HepG2 (cell line): ENCODE results near the gene POLR3H. TPM values are rescaled to one million over a fixed set of nuclear protein-coding genes. Genes with fewer than 3 reads are reported as not detected.

Source experiments
- AGO1 ChIP-seq: fragments of 200-400 bp; formaldehyde crosslinking; IDR thresholded peaks from 2 replicates; pipeline ENCODE4 v1.6.1; 2017; ENCODE audit warnings: mild to moderate bottlenecking, low read depth, low read length, moderate library complexity; ENCODE audit not compliant: poor library complexity, severe bottlenecking
- AGO2 ChIP-seq: fragments of 200-400 bp; formaldehyde crosslinking; optimal IDR thresholded peaks from 2 replicates; pipeline ENCODE3; 2017; ENCODE audit warnings: mild to moderate bottlenecking, low read depth, low read length, moderate library complexity
- DNMT3B ChIP-seq: conservative IDR thresholded peaks from 2 replicates; pipeline ENCODE4 v1.6.1; 2016; ENCODE audit warnings: missing biosample characterization, control low read depth
- MED8 ChIP-seq: sonication (generic); formaldehyde crosslinking; IDR thresholded peaks from 2 replicates; pipeline ENCODE4 v1.8.1; 2023; ENCODE audit warnings: mild to moderate bottlenecking, missing genetic modification reagents; ENCODE audit not compliant: insufficient replicate concordance
- NFKB2 ChIP-seq: sonication (generic); formaldehyde crosslinking; IDR thresholded peaks from 2 replicates; pipeline ENCODE4 v1.4.0; 2020; ENCODE audit warnings: missing genetic modification reagents, borderline replicate concordance
- POLR2A ChIP-seq, 2 experiments: IDR thresholded peaks; 2 replicates each; pipeline ENCODE4 v1.6.1; 2011; ENCODE audit warnings: low read depth in 2 of 2, low read length in 2 of 2, mild to moderate bottlenecking in 1 of 2, moderate library complexity in 1 of 2; ENCODE audit not compliant: insufficient read depth in 1 of 2
- REXO4 ChIP-seq: sonication (generic); formaldehyde crosslinking; IDR thresholded peaks from 2 replicates; pipeline ENCODE4 v1.8.0; 2022; ENCODE audit warnings: missing genetic modification reagents, mild to moderate bottlenecking, borderline replicate concordance
- SMARCE1 ChIP-seq: fragments of 450-650 bp; IDR thresholded peaks from 2 replicates; pipeline ENCODE4 v1.6.1; 2017; ENCODE audit warnings: borderline replicate concordance
- TARDBP ChIP-seq: sonication (generic); formaldehyde crosslinking; IDR thresholded peaks from 2 replicates; pipeline ENCODE4 v1.8.0; 2022; ENCODE audit warnings: mild to moderate bottlenecking, missing genetic modification reagents
- TCF7 ChIP-seq: sonication (generic); IDR thresholded peaks from 2 replicates; pipeline ENCODE4 v1.6.1; 2016; ENCODE audit warnings: antibody characterized with exemption, low read depth
- ZFP37 ChIP-seq: sonication (generic); formaldehyde crosslinking; IDR thresholded peaks from 2 replicates; pipeline ENCODE4 v1.4.0; 2020; ENCODE audit warnings: missing genetic modification reagents, borderline replicate concordance
- ZFP62 ChIP-seq: sonication (generic); formaldehyde crosslinking; IDR thresholded peaks from 2 replicates; pipeline ENCODE4 v1.4.0; 2020; ENCODE audit warnings: missing genetic modification reagents
- ZNF264 ChIP-seq: sonication (generic); formaldehyde crosslinking; IDR thresholded peaks from 2 replicates; pipeline ENCODE4 v1.4.0; 2020; ENCODE audit warnings: missing genetic modification reagents
- ZNF292 ChIP-seq: sonication (generic); formaldehyde crosslinking; IDR thresholded peaks from 2 replicates; pipeline ENCODE4 v1.8.1; 2022; ENCODE audit warnings: mild to moderate bottlenecking, low read depth, missing genetic modification reagents, borderline replicate concordance
- ZNF329 ChIP-seq: sonication (generic); formaldehyde crosslinking; IDR thresholded peaks from 2 replicates; pipeline ENCODE4 v1.9.0; 2021; ENCODE audit warnings: low read depth, mild to moderate bottlenecking, missing genetic modification reagents
- polyA plus RNA-seq, 8 experiments: library from polyadenylated mRNA; depleted of rRNA in 3 of 8; stranded (reverse) in 7 of 8; unstranded in 1 of 8; fragments of >200 nt; fragmentation: Illumina TruSeq in 4 of 8; extraction: Trizol in 4 of 8; gene quantifications; 2 replicates each; pipeline versions ENCODE4 v1.2.1 to v1.2.3, GENCODE V29; 2011 to 2016; ENCODE audit warnings: low read depth in 4 of 8, missing spikeins in 1 of 8, mixed read lengths in 1 of 8; ENCODE audit not compliant: insufficient read depth in 1 of 8
- total RNA-seq, 5 experiments: library from RNA; depleted of rRNA; stranded (reverse); fragments of >200 nt; fragmentation: Illumina TruSeq; extraction: Trizol; gene quantifications; 2 replicates each; pipeline ENCODE4 v1.2.3, GENCODE V29; 2016; ENCODE audit warnings: low read depth in 1 of 5
- TF ChIP-seq, protein P1 (sequence below): IDR thresholded peaks from 2 replicates; pipeline ENCODE4 v1.6.1; 2016; ENCODE audit warnings: mild to moderate bottlenecking
- TF ChIP-seq, protein P2 (sequence below): sonication (generic); formaldehyde crosslinking; IDR thresholded peaks from 2 replicates; pipeline ENCODE4 v1.8.0; 2022; ENCODE audit warnings: low read depth, missing genetic modification reagents
- TF ChIP-seq, protein P3 (sequence below): sonication (generic); formaldehyde crosslinking; IDR thresholded peaks from 2 replicates; pipeline ENCODE4 v1.4.0; 2020; ENCODE audit warnings: missing genetic modification reagents, borderline replicate concordance
- TF ChIP-seq, protein P4 (sequence below): sonication (generic); formaldehyde crosslinking; IDR thresholded peaks from 2 replicates; pipeline ENCODE4 v1.9.0; 2022; ENCODE audit warnings: missing genetic modification reagents, mild to moderate bottlenecking, borderline replicate concordance
- TF ChIP-seq, protein P5 (sequence below): sonication (generic); formaldehyde crosslinking; IDR thresholded peaks from 2 replicates; pipeline ENCODE4 v1.8.0; 2022; ENCODE audit warnings: missing genetic modification reagents, low read depth, mild to moderate bottlenecking, borderline replicate concordance

Gene POLR3H
- total and polyA plus RNA-seq, 2 of the 13 experiments (the other 11 are each of a cell fraction or from before 2014, with no cell fraction given), result 10.3 to 28.6 TPM

DNA sequence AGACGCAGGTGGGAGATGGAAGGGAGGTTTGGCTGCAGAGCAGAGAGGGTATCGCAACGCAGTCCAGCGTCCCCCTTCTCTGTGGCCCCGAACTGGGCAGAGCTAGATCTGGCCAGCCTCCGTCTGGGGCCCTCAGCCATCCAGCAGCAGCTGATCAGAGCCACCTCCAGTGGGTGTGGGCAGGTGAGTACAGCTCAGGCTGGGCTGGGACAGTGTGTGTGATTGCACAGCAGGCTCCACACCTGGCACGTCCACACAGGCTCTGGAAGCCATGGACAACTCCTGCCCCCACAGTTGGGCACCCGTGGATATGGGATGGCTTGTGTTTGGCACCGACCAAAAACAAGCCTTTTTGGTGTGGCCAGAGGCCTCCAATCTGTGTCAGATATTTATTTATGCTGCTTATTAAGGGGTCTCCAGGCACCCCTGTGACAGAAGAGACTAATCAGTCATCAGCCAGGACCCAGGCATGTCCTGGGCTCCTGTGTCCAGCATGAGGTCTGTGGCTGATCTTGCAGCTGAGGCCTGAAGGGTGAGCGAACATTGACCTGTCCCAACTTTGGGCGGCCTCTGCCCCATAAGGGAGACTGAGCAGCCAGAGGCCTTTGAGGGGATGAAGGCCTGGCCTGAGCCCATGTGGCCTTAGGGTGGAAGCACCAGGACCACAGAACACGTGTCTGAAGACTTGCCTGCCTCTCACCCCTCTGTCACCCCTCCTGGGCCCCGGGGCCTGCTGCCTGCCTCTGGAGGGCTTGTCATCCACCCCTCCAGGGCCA lies 18.6 kb downstream of the POLR3H start (continued):
- TF ChIP-seq DNMT3B (CRISPR knock-in tag), result no peak
- TF ChIP-seq ZNF329 (CRISPR knock-in tag), result no peak
- peak; percentile 31 for TF ChIP-seq MED8
- TF ChIP-seq, protein P1, sequence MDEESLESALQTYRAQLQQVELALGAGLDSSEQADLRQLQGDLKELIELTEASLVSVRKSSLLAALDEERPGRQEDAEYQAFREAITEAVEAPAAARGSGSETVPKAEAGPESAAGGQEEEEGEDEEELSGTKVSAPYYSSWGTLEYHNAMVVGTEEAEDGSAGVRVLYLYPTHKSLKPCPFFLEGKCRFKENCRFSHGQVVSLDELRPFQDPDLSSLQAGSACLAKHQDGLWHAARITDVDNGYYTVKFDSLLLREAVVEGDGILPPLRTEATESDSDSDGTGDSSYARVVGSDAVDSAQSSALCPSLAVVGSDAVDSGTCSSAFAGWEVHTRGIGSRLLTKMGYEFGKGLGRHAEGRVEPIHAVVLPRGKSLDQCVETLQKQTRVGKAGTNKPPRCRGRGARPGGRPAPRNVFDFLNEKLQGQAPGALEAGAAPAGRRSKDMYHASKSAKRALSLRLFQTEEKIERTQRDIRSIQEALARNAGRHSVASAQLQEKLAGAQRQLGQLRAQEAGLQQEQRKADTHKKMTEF (CRISPR knock-in tag), result 0 out of 2 replicates have a peak, but pooled peaks have one; percentile 5
- TF ChIP-seq ZNF292, result no peak
- TF ChIP-seq, protein P2, sequence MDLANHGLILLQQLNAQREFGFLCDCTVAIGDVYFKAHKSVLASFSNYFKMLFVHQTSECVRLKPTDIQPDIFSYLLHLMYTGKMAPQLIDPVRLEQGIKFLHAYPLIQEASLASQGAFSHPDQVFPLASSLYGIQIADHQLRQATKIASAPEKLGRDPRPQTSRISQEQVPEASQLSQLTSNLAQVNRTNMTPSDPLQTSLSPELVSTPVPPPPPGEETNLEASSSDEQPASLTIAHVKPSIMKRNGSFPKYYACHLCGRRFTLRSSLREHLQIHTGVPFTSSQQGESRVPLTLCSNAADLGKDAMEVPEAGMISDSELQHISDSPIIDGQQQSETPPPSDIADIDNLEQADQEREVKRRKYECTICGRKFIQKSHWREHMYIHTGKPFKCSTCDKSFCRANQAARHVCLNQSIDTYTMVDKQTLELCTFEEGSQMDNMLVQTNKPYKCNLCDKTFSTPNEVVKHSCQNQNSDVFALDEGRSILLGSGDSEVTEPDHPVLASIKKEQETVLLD (CRISPR knock-in tag), result no peak
- peak; percentile 98 for TF ChIP-seq AGO1
- TF ChIP-seq ZNF264 (CRISPR knock-in tag), result no peak
- no peak for TF ChIP-seq SMARCE1
- TF ChIP-seq, protein P3, sequence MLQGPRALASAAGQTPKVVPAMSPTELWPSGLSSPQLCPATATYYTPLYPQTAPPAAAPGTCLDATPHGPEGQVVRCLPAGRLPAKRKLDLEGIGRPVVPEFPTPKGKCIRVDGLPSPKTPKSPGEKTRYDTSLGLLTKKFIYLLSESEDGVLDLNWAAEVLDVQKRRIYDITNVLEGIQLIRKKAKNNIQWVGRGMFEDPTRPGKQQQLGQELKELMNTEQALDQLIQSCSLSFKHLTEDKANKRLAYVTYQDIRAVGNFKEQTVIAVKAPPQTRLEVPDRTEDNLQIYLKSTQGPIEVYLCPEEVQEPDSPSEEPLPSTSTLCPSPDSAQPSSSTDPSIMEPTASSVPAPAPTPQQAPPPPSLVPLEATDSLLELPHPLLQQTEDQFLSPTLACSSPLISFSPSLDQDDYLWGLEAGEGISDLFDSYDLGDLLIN (CRISPR knock-in tag), result no peak
- TF ChIP-seq ZFP62 (CRISPR knock-in tag), result no peak
- TF ChIP-seq AGO2, result peak; percentile 94
- 0 out of 2 replicates have a peak, but pooled peaks have one; percentile 13 for TF ChIP-seq TARDBP
- TF ChIP-seq REXO4 (CRISPR knock-in tag), result peak; percentile 54; the same call in 1 of the 2 replicates
- TF ChIP-seq, protein P4, sequence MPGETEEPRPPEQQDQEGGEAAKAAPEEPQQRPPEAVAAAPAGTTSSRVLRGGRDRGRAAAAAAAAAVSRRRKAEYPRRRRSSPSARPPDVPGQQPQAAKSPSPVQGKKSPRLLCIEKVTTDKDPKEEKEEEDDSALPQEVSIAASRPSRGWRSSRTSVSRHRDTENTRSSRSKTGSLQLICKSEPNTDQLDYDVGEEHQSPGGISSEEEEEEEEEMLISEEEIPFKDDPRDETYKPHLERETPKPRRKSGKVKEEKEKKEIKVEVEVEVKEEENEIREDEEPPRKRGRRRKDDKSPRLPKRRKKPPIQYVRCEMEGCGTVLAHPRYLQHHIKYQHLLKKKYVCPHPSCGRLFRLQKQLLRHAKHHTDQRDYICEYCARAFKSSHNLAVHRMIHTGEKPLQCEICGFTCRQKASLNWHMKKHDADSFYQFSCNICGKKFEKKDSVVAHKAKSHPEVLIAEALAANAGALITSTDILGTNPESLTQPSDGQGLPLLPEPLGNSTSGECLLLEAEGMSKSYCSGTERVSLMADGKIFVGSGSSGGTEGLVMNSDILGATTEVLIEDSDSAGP (CRISPR knock-in tag), result 0 out of 2 replicates have a peak, but pooled peaks have one; percentile 39
- no peak for TF ChIP-seq ZFP37 (CRISPR knock-in tag)
- TF ChIP-seq POLR2A (IDR thresholded peaks at IDR 0.05; ENCODE audit: insufficient read depth in 1 of 2, low read depth in 2 of 2, low read length in 2 of 2), result peak in 1 of 2 experiments; percentile 34; a peak in 2 of 4 replicates
- TF ChIP-seq NFKB2, result 0 out of 2 replicates have a peak, but pooled peaks have one; percentile 31
- TF ChIP-seq, protein P5, sequence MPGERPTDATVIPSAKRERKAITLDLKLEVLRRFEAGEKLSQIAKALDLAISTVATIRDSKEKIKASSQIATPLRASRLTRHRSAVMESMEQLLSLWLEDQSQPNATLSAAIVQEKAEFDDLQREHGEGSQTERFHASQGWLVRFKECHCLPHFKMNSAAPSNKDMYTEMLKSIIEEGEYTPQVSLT (CRISPR knock-in tag), result no peak
- TF ChIP-seq TCF7, result no peak
